NCI-H2196 treated with DMSO at 0.1 percent for 48 hours (cell line): ENCODE data around the gene SMARCD3.

Experiments used
- DNase-seq: peaks from one replicate; lab custom pipeline; 2025; ENCODE audit not compliant: unreplicated experiment; lab: John Stamatoyannopoulos, UW

SMARCD3 gene

DNA sequence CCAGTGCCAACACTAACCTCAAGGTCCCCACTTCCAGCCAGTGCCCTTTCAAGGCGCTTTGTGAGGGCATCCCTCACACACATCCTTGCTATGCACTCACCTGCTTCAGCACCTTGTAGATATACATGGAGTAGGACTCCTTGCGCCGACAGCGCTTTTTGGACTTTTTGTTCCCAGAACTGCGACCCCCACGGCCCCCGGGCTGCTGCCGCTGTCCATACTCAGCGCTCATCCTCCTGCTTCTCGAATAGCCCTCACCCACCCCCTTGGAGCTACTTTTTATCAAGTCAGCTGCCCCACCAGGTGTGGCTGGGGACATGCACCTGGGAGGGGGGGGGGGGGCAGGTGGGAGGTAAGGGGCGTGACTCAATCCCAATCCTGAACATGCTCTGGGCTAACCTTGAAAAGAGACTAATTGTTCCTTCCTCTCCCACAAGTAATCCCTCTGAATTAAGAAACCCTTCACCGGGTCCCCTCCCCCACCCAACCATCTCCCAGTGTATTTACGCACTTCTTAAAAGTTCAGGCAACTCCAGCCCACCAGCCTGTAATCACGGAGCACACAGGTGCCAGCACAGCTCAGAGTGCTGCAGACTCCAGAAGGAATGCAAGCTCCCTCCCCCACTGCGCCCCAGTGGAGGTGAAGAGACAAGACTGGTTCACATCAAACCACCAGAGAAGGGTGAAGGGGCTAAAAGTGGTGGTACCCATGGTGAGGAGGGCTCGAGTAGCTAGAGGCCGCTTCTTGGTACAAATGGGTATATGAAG lies 38.2 kb downstream of the SMARCD3 start, which contains the start of gene H2BK1:
H2BK1 (minus strand) TSS at position 402 of the 768 bp plus-strand sequence; CDS start at position 232, 170 bp downstream.
- DNase-seq: no peak

- DNase-seq: no peak
Measured at GRCh38 chr7:151209588-151209987, 38.9 kb downstream of the SMARCD3 start.

- no peak for DNase-seq
Measured at GRCh38 chr7:151208253-151208862, 40.1 kb downstream of the SMARCD3 start.

DNA sequence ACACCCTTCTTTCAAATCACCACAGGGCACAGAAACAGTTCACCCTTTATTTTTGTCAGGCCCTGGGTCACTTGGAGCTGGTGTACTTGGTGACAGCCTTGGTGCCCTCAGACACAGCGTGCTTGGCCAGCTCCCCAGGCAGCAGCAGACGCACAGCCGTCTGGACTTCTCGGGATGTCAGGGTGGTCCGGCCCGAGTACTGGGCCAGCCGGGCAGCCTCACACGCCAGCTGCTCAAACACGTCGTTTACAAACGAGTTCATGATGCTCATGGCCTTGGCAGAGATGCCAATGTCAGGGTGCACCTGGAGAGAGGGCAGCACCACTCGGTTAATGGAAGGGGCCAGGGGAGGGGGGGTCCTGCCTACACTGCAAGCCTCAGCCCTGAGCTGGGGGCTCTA lies 40.7 kb downstream of the SMARCD3 start:
- no peak for DNase-seq

GRCh38 chr7:151207315-151207714 lies 41.2 kb downstream of the SMARCD3 start:
- DNase-seq: no peak

- no peak for DNase-seq
Measured at GRCh38 chr7:151206914-151207313, 41.6 kb downstream of the SMARCD3 start.

- no peak for DNase-seq
Measured at GRCh38 chr7:151205730-151206129, 42.8 kb downstream of the SMARCD3 start.

DNA sequence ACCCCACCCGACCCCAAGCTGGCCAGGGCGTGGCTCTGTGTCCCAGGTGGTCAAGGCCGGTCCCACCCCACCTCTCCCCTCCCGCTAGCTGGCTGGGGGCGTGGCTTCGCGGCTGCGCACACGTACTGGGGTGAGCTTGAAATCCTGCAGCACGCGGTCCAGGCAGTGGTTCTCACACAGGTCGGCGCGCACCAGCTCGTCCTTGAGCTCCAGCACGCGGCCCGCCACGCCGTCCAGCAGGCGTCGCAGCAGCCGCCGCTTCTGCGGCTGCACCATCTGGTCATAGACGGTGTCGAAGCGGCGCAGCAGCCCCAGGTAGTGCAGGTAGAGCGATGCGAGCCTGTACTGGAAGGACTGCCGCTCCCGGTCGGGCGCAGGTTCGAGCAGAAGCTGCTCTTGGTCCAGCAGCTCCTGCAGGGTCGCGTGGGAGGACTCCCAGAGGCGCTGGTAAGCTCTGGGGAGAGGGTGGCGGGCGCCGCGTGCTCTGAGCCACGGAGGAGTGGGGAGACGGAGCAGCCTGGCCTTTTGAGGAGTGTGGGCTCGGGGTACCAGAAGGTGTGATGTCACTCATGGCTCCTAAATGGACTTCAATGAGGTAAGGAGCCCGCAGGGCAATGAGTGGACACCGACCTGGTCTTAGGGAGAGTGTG lies 44.0 kb downstream of the SMARCD3 start:
- DNase-seq: no peak

DNA sequence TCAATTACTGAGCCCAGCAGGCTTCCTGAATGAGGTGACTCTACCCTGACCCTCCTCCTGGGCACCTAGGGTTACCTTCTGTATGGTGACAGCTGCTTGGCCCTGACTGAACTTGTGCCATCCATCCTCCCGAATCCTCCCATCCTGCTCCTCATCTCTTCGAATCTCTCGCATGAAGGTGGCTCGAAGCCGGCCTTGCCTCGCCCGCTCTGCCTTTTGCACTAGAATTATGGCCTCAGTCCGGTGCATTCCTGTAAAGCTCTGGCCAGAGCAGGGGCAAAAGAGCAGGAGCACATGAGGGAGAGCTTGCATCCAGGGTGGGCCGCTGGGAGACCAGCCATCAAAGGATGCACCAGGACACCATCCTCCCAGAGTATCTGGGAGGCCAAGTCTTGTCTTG lies 45.7 kb downstream of the SMARCD3 start:
- no peak for DNase-seq

DNA sequence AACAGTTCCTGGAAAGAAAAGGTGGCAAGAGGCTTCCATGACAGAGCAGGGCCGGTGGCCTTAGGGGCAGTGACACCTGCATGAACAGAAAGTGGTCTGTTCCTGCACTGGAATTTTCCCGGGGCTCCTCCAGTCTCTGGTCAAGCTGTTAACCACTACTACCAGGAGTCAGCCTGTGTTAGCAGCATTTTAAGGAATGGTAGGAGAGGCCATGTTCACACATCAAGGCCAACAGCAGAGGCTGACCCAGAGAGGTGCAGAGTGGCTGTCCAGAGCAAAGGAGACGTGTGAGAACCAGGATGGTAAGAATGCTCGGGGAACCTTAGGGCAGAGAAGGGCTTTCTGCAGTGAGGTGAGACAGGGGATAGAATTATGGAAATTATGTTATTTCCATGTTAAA lies 46.7 kb downstream of the SMARCD3 start:
- DNase-seq: no peak

GRCh38 chr7:151201344-151201743 lies 47.1 kb downstream of the SMARCD3 start:
- DNase-seq: no peak

DNA sequence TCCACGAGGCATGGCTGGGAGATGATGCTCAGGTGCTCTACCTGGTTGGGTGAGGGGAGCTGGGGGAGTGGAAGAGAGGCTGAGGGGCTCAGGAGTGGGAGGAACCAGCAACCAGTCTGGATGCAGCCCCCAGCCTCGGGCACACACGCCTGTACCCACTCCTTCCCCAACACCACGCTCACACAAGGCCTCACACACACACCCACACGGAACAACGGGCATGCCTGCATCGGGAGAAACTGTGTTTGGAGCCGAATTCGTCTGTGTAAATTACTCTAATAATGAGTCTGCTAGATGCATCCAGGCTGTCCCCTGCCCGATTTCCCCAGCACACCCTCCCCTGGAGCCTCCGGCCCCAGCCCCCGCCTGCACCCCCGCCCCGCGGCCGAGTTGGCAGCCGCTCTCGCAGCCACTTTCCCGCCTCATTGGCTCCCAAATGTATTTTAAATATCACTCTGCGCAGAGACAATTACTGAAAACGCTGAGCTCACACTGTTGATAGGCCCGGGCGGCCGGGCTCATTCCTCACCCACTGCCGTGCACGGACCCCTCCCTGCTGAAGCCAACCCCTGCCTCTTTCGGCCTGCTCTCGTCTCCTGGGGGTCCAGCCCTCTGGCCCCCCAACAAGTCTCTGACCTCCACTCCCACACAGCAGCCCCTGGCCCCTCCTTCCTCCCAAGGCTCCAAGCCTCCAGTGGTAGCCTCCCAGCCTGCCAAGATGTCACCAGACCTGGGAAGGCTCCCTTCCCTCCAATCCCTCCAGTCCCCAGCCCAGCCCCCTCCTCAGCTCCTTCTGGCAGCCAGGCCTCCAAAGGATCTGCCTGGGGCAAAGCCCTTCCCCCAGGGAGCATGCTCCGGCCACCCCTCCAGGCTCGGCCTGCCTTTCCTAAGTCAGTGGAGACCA lies 49.3 kb downstream of the SMARCD3 start:
- DNase-seq: no peak

DNA sequence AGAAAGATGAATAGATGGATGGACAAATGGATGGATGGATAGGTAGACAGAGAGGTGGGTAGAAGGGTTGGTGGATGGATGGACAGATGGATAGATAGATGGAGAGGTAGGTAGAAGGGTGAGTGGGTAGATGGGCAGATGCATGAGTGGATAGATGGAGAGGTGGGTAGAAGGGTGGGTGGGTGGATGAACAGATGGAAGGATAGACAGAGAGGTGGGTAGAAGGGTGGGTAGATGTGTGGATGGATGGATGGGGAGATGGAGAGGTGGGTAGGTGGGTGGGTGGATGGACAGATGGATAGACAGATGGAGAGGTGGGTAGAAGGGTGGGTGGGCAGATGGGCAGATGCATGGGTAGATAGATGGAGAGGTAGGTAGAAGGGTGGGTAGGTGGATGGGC lies 50.6 kb downstream of the SMARCD3 start:
- no peak for DNase-seq

GRCh38 chr7:151195616-151196450 lies 52.7 kb downstream of the SMARCD3 start:
- DNase-seq: no peak

- no peak for DNase-seq
Measured at GRCh38 chr7:151194188-151194587, 54.3 kb downstream of the SMARCD3 start.

- DNase-seq: no peak
Measured at GRCh38 chr7:151193203-151193978, 55.1 kb downstream of the SMARCD3 start.

DNA sequence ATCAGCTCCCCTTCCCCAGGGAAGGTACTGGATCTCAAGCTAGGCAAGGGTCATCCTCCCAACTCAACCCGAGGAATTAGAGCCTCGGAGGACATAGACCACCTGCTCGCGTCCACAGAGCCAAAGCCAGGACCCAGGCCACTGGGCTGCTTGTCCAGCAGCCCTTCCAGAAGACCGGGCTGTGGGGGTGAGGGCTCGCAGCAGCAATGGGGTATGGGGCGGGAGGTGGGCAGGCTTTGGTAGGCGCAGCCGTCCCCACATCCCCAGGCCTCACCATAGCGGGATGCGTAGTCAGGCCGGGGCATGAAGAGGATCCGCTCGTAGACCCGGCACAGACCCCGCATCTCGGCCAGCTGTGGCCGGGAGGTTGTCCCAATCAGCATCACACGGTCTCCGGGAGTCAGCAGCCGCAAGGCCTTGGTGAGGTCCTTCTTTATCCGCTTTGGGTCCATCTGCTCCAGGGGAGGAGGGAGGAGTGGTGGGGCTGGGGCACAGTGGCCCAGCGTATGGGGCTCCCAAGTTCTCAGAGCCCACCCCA lies 56.4 kb downstream of the SMARCD3 start:
- DNase-seq: no peak

DNA sequence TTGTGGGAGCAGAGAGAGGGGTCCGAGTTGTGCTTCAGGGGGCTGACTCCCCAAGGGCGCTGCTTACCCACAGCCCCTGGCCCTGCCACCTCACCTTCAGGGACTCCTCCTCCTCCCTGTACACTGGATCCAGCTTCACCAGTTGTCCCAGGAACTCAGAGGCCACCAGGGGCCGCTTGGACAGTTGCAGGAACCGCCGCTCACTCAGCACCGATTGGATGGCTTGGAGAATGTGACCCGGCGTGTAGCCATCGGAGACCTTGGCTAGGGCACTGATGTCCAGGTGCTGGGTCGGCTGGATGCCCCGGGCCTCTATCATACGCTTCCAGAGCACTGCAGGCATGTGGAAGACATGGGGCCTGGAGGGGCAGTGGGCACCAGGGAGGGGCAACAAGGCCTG lies 57.0 kb downstream of the SMARCD3 start:
- DNase-seq: no peak

GRCh38 chr7:151189038-151189437 lies 59.5 kb downstream of the SMARCD3 start:
- no peak for DNase-seq
